ENCODE results near the gene HIVEP3.
A peak's percentile ranks its signal among the peaks of the same experiment; 100 is the strongest.

HIVEP3 gene

DNA sequence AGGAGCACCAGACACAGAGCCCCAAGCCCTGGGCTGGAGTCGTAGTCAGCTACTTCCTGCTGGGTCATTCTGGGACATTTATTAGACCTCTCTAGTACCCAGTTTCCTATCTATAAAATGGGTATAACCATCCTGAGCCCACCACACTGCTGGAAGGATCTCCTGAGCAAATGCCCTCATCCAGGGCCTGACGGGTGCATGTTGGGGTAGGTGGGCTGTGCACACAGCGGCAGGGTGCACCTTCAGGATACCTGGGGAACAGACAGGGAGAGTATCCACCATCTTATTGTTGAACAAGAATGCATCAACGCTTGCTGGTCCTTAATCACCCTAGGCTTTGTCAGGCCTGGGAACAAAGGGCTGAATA lies 191.0 kb downstream of the HIVEP3 start:
- Histone ChIP-seq H3K9ac (ENCODE audit: low read depth, low read length) (peak overlapping the region; percentile 16; the same call in 1 of the 2 replicates), H3K27me3 (ENCODE audit: insufficient read depth, low read length, poor library complexity) (no peaks in the 10 kb centered on the region), H3K36me3 (ENCODE audit: insufficient read depth, low read length) (peaks cover 3% of the 10 kb centered on the region), H3K27ac (ENCODE audit: low read length) (peak overlapping the region; percentile 68), H3K9me3 (ENCODE audit: insufficient read depth, low read length, severe bottlenecking) (no peaks in the 10 kb centered on the region), H3K79me2 (ENCODE audit: insufficient read depth, low read length) (peaks cover 100% of the 10 kb centered on the region), H3K4me2 (ENCODE audit: insufficient read depth, low read length) (no peak overlapping the region), H2AFZ (ENCODE audit: low read depth, low read length) (no peak overlapping the region), H3K4me3 (ENCODE audit: low read depth in 1 of 2, low read length in 2 of 2) (no peak overlapping the region), H3K4me1 (ENCODE audit: insufficient read depth, low read length) (peaks cover 58% of the 10 kb centered on the region), H4K20me1 (ENCODE audit: insufficient read depth, low read length) (peaks cover 96% of the 10 kb centered on the region)
- DNase-seq (no peak), ATAC-seq (ENCODE audit: insufficient read depth, low read depth) (no peak)
- no peak for TF ChIP-seq EZH2 (IDR thresholded peaks at IDR 0.05; ENCODE audit: borderline replicate concordance, low read depth, low read length, severe bottlenecking)
- TF ChIP-seq, protein P1, sequence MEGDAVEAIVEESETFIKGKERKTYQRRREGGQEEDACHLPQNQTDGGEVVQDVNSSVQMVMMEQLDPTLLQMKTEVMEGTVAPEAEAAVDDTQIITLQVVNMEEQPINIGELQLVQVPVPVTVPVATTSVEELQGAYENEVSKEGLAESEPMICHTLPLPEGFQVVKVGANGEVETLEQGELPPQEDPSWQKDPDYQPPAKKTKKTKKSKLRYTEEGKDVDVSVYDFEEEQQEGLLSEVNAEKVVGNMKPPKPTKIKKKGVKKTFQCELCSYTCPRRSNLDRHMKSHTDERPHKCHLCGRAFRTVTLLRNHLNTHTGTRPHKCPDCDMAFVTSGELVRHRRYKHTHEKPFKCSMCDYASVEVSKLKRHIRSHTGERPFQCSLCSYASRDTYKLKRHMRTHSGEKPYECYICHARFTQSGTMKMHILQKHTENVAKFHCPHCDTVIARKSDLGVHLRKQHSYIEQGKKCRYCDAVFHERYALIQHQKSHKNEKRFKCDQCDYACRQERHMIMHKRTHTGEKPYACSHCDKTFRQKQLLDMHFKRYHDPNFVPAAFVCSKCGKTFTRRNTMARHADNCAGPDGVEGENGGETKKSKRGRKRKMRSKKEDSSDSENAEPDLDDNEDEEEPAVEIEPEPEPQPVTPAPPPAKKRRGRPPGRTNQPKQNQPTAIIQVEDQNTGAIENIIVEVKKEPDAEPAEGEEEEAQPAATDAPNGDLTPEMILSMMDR (IDR thresholded peaks at IDR 0.05; ENCODE audit: borderline replicate concordance, extremely low read depth, low read length, poor library complexity, severe bottlenecking), result no peak

DNA sequence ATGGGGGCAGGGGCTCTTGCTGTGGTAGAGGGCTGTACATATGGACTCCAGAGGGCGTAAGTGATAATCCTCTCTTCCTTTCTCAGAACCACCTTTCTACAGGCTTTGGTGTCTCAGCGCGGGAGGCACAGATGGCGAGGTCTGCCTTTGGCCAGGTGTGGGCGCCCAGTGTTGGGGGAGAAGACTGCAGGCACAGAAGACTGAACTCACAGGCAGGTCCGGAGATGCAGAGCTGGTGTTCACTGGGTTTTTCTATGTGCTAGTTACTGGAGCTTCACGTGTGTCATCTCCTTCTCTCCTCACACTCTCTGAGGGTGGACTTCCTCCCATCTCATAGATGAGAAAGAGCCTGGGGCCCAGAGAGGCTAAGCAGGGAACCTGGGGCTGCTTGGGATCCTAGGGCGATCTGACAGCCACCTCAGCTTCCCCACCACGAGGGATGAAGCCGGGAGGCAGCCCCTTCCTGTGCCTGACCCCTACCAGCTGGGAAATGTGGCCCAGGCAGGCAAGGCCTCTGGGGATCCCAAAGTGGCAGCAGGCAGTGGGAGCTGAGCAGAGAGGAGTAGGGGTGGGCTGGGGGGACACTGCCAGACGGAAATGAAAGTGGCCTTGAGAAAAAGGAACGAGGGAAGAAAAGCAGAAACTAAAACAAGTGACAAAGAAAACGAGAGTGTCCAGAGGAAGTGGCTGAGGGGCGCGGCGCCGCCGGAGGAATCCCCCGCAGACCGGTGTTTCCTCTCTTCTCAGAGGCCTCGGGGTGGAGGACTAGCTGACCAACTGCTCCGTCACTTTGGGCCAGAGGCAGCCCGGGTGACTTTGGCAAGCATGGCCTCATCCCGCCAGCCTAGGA lies 191.6 kb downstream of the HIVEP3 start:
- DNase-seq (peak; percentile 75), ATAC-seq (ENCODE audit: insufficient read depth, low read depth) (peak; percentile 39)
- H2AFZ ChIP-seq (ENCODE audit: low read depth, low read length), result no peak overlapping the region

DNA sequence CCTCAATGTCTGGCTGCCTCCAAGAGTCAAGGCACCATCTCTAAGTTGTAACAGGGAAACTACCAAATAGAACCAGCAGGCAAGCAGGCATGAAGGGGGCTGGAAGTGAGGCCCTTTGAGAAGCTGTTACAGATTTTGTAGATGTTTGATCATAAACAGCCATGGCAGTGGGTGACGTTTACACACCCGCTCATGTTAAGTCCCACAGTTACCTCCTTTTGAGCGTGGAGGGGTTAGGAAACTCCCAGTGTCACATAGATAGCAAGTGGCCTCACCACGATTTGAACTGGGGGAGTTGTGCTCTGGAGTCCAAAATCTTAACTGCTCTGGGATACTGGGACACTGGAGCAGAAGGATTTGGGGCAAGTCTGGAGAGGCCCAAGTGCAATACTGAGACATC lies 192.4 kb downstream of the HIVEP3 start:
- no peaks in the 10 kb centered on the region for H3K27me3 ChIP-seq (ENCODE audit: insufficient read depth, low read length, poor library complexity)
- DNase-seq, result no peak
- peaks cover 49% of the 10 kb centered on the region for H3K4me1 ChIP-seq (ENCODE audit: insufficient read depth, low read length)
- no peaks in the 10 kb centered on the region for H3K9me3 ChIP-seq (ENCODE audit: insufficient read depth, low read length, severe bottlenecking)
- H3K4me3 ChIP-seq (ENCODE audit: low read depth in 1 of 2, low read length in 2 of 2), result no peak overlapping the region
- H3K27ac ChIP-seq (ENCODE audit: low read length), result peak overlapping the region; percentile 63
- TF ChIP-seq, protein P1 (IDR thresholded peaks at IDR 0.05; ENCODE audit: borderline replicate concordance, extremely low read depth, low read length, poor library complexity, severe bottlenecking), result no peak
- no peak for TF ChIP-seq EZH2 (IDR thresholded peaks at IDR 0.05; ENCODE audit: borderline replicate concordance, low read depth, low read length, severe bottlenecking)
- no peak for ATAC-seq (ENCODE audit: insufficient read depth, low read depth)
- peaks cover 100% of the 10 kb centered on the region for H3K79me2 ChIP-seq (ENCODE audit: insufficient read depth, low read length)
- H3K9ac ChIP-seq (ENCODE audit: low read depth, low read length), result no peak overlapping the region
- peaks cover 92% of the 10 kb centered on the region for H4K20me1 ChIP-seq (ENCODE audit: insufficient read depth, low read length)
- peaks cover 3% of the 10 kb centered on the region for H3K36me3 ChIP-seq (ENCODE audit: insufficient read depth, low read length)
- no peak overlapping the region for H3K4me2 ChIP-seq (ENCODE audit: insufficient read depth, low read length)
- H2AFZ ChIP-seq (ENCODE audit: low read depth, low read length), result no peak overlapping the region

More for the DNA sequence above, 191.6 kb downstream of the HIVEP3 start:
- Histone ChIP-seq H3K4me1 (ENCODE audit: insufficient read depth, low read length) (peaks cover 52% of the 10 kb centered on the region), H3K27ac (ENCODE audit: low read length) (peak overlapping the region; percentile 68), H3K27me3 (ENCODE audit: insufficient read depth, low read length, poor library complexity) (no peaks in the 10 kb centered on the region), H3K4me3 (ENCODE audit: low read depth in 1 of 2, low read length in 2 of 2) (no peak overlapping the region), H3K9ac (ENCODE audit: low read depth, low read length) (peak overlapping the region; percentile 16), H3K9me3 (ENCODE audit: insufficient read depth, low read length, severe bottlenecking) (no peaks in the 10 kb centered on the region), H3K79me2 (ENCODE audit: insufficient read depth, low read length) (peaks cover 100% of the 10 kb centered on the region), H3K36me3 (ENCODE audit: insufficient read depth, low read length) (peaks cover 3% of the 10 kb centered on the region), H3K4me2 (ENCODE audit: insufficient read depth, low read length) (no peak overlapping the region), H4K20me1 (ENCODE audit: insufficient read depth, low read length) (peaks cover 94% of the 10 kb centered on the region)
- TF ChIP-seq, protein P1 (IDR thresholded peaks at IDR 0.05; ENCODE audit: borderline replicate concordance, extremely low read depth, low read length, poor library complexity, severe bottlenecking), result peak; percentile 48
- no peak for TF ChIP-seq EZH2 (IDR thresholded peaks at IDR 0.05; ENCODE audit: borderline replicate concordance, low read depth, low read length, severe bottlenecking)

Measured in DND-41 (cell line).